H9 (cell line): ENCODE data around the gene SWSAP1. TPM values are rescaled to one million over a fixed set of nuclear protein-coding genes. Genes with fewer than 3 reads are reported as not detected.

ENCODE experiments used
- DNase-seq: peaks from one replicate; pipeline ENCODE4 v3.0.0-alpha.2; 2017
- H2AFZ ChIP-seq: one replicate; pipeline ENCODE4 v1.6.1; 2013; ENCODE audit warnings: mild to moderate bottlenecking, low read length, control low read depth, moderate library complexity
- H2AK5ac ChIP-seq: 2 replicates; pipeline ENCODE4 v1.6.1; 2013; ENCODE audit warnings: low read length, control low read depth, mixed read lengths; ENCODE audit not compliant: insufficient read length
- H2BK120ac ChIP-seq: one replicate; pipeline ENCODE4 v1.6.1; 2013; ENCODE audit warnings: low read depth, mild to moderate bottlenecking, low read length, control low read depth, inconsistent platforms; ENCODE audit not compliant: poor library complexity, severe bottlenecking
- H2BK12ac ChIP-seq: 2 replicates; pipeline ENCODE4 v1.6.1; 2013; ENCODE audit warnings: low read length, control low read depth, mixed read lengths, low read depth; ENCODE audit not compliant: insufficient read length
- H2BK15ac ChIP-seq: 2 replicates; pipeline ENCODE4 v1.6.1; 2013; ENCODE audit warnings: low read depth, low read length, control low read depth
- H2BK20ac ChIP-seq: one replicate; pipeline ENCODE4 v1.6.1; 2013; ENCODE audit warnings: low read depth, mild to moderate bottlenecking, low read length, control low read depth, inconsistent platforms; ENCODE audit not compliant: poor library complexity, severe bottlenecking
- H2BK5ac ChIP-seq: 2 replicates; pipeline ENCODE4 v1.6.1; 2013; ENCODE audit warnings: low read length, control low read depth, mixed read lengths; ENCODE audit not compliant: insufficient read length
- H3K14ac ChIP-seq: 2 replicates; pipeline ENCODE4 v1.6.1; 2013; ENCODE audit warnings: low read length, control low read depth; ENCODE audit not compliant: insufficient read depth
- H3K18ac ChIP-seq: 2 replicates; pipeline ENCODE4 v1.6.1; 2013; ENCODE audit warnings: low read depth, mild to moderate bottlenecking, mixed read lengths, low read length, control low read depth; ENCODE audit not compliant: insufficient read length
- H3K23ac ChIP-seq: 2 replicates; pipeline ENCODE4 v1.6.1; 2013; ENCODE audit warnings: low read length, control low read depth, mixed read lengths, low read depth; ENCODE audit not compliant: insufficient read length
- H3K23me2 ChIP-seq: 2 replicates; pipeline ENCODE4 v1.6.1; 2013; ENCODE audit warnings: low read depth, mild to moderate bottlenecking, mixed read lengths, low read length, control low read depth; ENCODE audit not compliant: insufficient read length, poor library complexity, severe bottlenecking
- H3K27ac ChIP-seq: 2 replicates; pipeline ENCODE4 v1.5.1; 2013; ENCODE audit warnings: low read length, control low read depth, mixed read lengths, low read depth; ENCODE audit not compliant: insufficient read length
- H3K27me3 ChIP-seq: 2 replicates; pipeline ENCODE4 v1.6.1; 2013; ENCODE audit warnings: low read length, control low read depth, inconsistent platforms; ENCODE audit not compliant: insufficient read depth
- H3K4ac ChIP-seq: 2 replicates; pipeline ENCODE4 v1.6.1; 2013; ENCODE audit warnings: low read depth, mild to moderate bottlenecking, control low read depth, inconsistent platforms, low read length, moderate library complexity
- H3K4me1 ChIP-seq: 2 replicates; pipeline ENCODE4 v1.6.1; 2013; ENCODE audit warnings: low read length, control low read depth, inconsistent platforms; ENCODE audit not compliant: insufficient read depth
- H3K4me2 ChIP-seq: 2 replicates; pipeline ENCODE4 v1.6.1; 2013; ENCODE audit warnings: low read length, control low read depth, mixed read lengths; ENCODE audit not compliant: insufficient read length, insufficient read depth
- H3K56ac ChIP-seq: 2 replicates; pipeline ENCODE4 v1.6.1; 2013; ENCODE audit warnings: low read depth, mild to moderate bottlenecking, mixed read lengths, low read length, control low read depth; ENCODE audit not compliant: insufficient read length
- H3K79me1 ChIP-seq: 2 replicates; pipeline ENCODE4 v1.6.1; 2013; ENCODE audit warnings: low read depth, mild to moderate bottlenecking, moderate library complexity, low read length, control low read depth, inconsistent platforms; ENCODE audit not compliant: insufficient read depth, poor library complexity, severe bottlenecking
- H3K79me2 ChIP-seq: 2 replicates; pipeline ENCODE4 v1.6.1; 2013; ENCODE audit warnings: low read length, control low read depth, inconsistent platforms; ENCODE audit not compliant: insufficient read depth
- H3K9ac ChIP-seq: 2 replicates; pipeline ENCODE4 v1.6.1; 2013; ENCODE audit warnings: low read length, control low read depth, mixed read lengths; ENCODE audit not compliant: insufficient read length; ENCODE audit errors: extremely low read depth
- H3K9me3 ChIP-seq: one replicate; pipeline ENCODE4 v1.6.1; 2013; ENCODE audit warnings: low read depth, low read length, inconsistent platforms; ENCODE audit not compliant: control insufficient read depth
- H3T11ph ChIP-seq: one replicate; pipeline ENCODE4 v1.6.1; 2013; ENCODE audit warnings: mild to moderate bottlenecking, low read length, control low read depth, inconsistent platforms
- H4K20me1 ChIP-seq: one replicate; pipeline ENCODE4 v1.6.1; 2013; ENCODE audit not compliant: control insufficient read depth, insufficient read length, insufficient read depth
- H4K5ac ChIP-seq: 2 replicates; pipeline ENCODE4 v1.6.1; 2013; ENCODE audit warnings: low read depth, mild to moderate bottlenecking, mixed read lengths, low read length, control low read depth; ENCODE audit not compliant: insufficient read length
- H4K8ac ChIP-seq: replicated peaks from 2 replicates; pipeline ENCODE4 v1.6.1; 2013; ENCODE audit warnings: low read length, control low read depth, mixed read lengths, low read depth; ENCODE audit not compliant: insufficient read length
- H4K91ac ChIP-seq: 2 replicates; pipeline ENCODE4 v1.6.1; 2013; ENCODE audit warnings: low read depth, mild to moderate bottlenecking, moderate library complexity, mixed read lengths, low read length, control low read depth; ENCODE audit not compliant: insufficient read length
- H3K27ac Mint-ChIP-seq, 3 experiments: 2 replicates in 2 of 3; 3 replicates in 1 of 3; pipeline ENCODE4 v1.8.0; 2020 to 2021; ENCODE audit warnings: mixed read lengths in 3 of 3, mild to moderate bottlenecking in 1 of 3, moderate library complexity in 1 of 3
- H3K27me3 Mint-ChIP-seq: 2 replicates; pipeline ENCODE4 v1.8.0; 2021; ENCODE audit warnings: low read depth, mild to moderate bottlenecking, moderate library complexity, mixed read lengths
- H3K36me3 Mint-ChIP-seq, 3 experiments: 2 replicates in 2 of 3; 3 replicates in 1 of 3; pipeline ENCODE4 v1.8.0; 2020 to 2021; ENCODE audit warnings: low read depth in 3 of 3, mixed read lengths in 3 of 3; ENCODE audit not compliant: insufficient read depth in 1 of 3
- H3K4me1 Mint-ChIP-seq, 2 experiments: 2 replicates each; pipeline ENCODE4 v1.8.0; 2020; ENCODE audit warnings: mixed read lengths in 2 of 2
- H3K4me3 Mint-ChIP-seq, 2 experiments: 2 replicates in 1 of 2; 3 replicates in 1 of 2; pipeline ENCODE4 v1.8.0; 2020 to 2021; ENCODE audit warnings: mild to moderate bottlenecking in 2 of 2, mixed read lengths in 2 of 2, moderate library complexity in 1 of 2
- H3K9me3 Mint-ChIP-seq, 2 experiments: 2 replicates in 1 of 2; 3 replicates in 1 of 2; pipeline ENCODE4 v1.8.0; 2020; ENCODE audit warnings: mild to moderate bottlenecking in 2 of 2, mixed read lengths in 2 of 2, moderate library complexity in 1 of 2
- WGBS: extraction: QIAGEN DNeasy Blood & Tissue Kit; methylation state at CpG from one replicate; pipeline ENCODE4 v1.1.7; 2013; ENCODE audit warnings: missing lambda C conversion rate, low lambda C conversion rate, mixed read lengths; ENCODE audit not compliant: insufficient read length; ENCODE audit errors: extremely low coverage; 5-methylcytosine and 5-hydroxymethylcytosine counted together
- total RNA-seq: library from RNA; stranded (reverse); gene quantifications from 2 replicates; pipeline ENCODE4 v1.2.1, GENCODE V29; 2021
- TF ChIP-seq, protein P1 (sequence below): fragments of 200-600 bp; sonication (generic); conservative IDR thresholded peaks from 3 replicates; pipeline ENCODE4 v1.8.0; 2021; ENCODE audit warnings: antibody characterized with exemption, mild to moderate bottlenecking

Gene SWSAP1
- total RNA-seq, 1 experiment from 2014 or later = 3.8 TPM

DNA sequence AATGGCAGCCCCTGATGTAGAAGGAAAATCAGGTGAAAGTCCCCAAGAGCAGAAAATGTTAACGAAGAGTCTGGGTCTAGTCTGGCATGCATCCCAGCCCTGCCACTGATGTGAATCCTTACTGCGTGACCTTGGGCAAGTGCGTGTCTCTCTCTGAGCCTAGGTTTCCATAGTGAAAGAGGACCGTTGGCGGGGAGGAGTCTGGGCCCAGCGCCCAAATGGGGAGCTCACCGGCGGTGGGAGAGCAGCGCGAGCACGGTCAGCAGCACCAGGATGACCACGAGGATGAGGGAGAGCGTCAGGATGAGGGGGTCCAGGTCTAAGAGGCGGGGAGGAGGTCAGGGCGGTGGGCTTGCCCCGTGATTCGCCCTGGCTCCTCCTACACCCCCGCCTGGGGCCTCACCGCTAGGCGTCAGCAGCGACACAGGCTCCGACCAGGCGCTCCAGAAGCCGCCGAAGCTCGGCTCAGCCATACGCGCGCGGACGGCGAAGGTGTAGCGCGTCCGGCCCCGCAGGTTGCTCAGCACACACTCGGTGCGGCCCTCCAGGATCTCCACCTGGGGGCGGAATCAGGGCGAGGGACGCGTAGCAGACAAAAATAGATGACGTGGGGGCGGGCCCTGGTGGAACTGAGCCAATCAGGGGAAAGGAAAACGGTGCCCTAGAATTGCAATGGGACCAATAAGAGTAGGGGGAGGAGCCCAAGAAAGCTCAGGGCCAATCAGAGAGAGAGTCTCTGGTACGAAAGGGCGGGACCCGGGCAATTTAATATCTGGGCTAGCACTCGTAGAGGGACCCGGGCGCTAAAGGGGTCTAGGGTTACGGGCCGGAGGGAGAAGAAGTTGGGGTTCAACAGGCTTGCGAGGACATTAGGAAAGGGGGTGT is 6.4 kb downstream of the SWSAP1 start:
- Mint-ChIP-seq H3K27ac (peak overlapping the region; percentile 96 to 100 (median 100)), H3K9me3 (no peaks in the 10 kb centered on the region), H3K36me3 (peaks cover 4 to 19% (median 18%) of the 10 kb centered on the region in 3 experiments; a peak in 6 of 7 replicates), H3K27me3 (peaks cover 2% of the 10 kb centered on the region; the same call in 1 of the 2 replicates), H3K4me1 (peaks cover 15 to 32% of the 10 kb centered on the region in 2 experiments), H3K4me3 (peak overlapping the region; percentile 92 to 95)
- TF ChIP-seq, protein P1, sequence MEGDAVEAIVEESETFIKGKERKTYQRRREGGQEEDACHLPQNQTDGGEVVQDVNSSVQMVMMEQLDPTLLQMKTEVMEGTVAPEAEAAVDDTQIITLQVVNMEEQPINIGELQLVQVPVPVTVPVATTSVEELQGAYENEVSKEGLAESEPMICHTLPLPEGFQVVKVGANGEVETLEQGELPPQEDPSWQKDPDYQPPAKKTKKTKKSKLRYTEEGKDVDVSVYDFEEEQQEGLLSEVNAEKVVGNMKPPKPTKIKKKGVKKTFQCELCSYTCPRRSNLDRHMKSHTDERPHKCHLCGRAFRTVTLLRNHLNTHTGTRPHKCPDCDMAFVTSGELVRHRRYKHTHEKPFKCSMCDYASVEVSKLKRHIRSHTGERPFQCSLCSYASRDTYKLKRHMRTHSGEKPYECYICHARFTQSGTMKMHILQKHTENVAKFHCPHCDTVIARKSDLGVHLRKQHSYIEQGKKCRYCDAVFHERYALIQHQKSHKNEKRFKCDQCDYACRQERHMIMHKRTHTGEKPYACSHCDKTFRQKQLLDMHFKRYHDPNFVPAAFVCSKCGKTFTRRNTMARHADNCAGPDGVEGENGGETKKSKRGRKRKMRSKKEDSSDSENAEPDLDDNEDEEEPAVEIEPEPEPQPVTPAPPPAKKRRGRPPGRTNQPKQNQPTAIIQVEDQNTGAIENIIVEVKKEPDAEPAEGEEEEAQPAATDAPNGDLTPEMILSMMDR = peak; percentile 77
- Histone ChIP-seq H4K5ac (no peak overlapping the region), H2BK15ac (no peak overlapping the region), H3K27me3 (no peaks in the 10 kb centered on the region), H2BK20ac (no peak overlapping the region), H3K18ac (peak overlapping the region; percentile 80), H3K4me2 (peak overlapping the region; percentile 71), H3K23ac (no peak overlapping the region), H2AK5ac (no peak overlapping the region), H2BK12ac (no peak overlapping the region), H3K79me1 (no peaks in the 10 kb centered on the region), H3K23me2 (peaks cover 18% of the 10 kb centered on the region), H3K4me1 (no peaks in the 10 kb centered on the region), H3K79me2 (no peaks in the 10 kb centered on the region), H2BK5ac (no peak overlapping the region), H4K8ac (no peak overlapping the region), H3K9ac (peak overlapping the region; percentile 40), H3T11ph (no peak overlapping the region), H3K4ac (no peak overlapping the region), H2BK120ac (no peak overlapping the region), H4K91ac (no peak overlapping the region), H3K56ac (no peak overlapping the region), H3K9me3 (no peaks in the 10 kb centered on the region), H2AFZ (no peak overlapping the region), H3K27ac (peak overlapping the region; percentile 5), H3K14ac (peak overlapping the region; percentile 61), H4K20me1 (peaks cover 4% of the 10 kb centered on the region)
- WGBS = no CpG with 5 or more reads among the region's 54 CpGs
- peak; percentile 98 for DNase-seq
